ENCODE data around the gene STARD4.

The STARD4 gene, protein sequence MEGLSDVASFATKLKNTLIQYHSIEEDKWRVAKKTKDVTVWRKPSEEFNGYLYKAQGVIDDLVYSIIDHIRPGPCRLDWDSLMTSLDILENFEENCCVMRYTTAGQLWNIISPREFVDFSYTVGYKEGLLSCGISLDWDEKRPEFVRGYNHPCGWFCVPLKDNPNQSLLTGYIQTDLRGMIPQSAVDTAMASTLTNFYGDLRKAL

DNA sequence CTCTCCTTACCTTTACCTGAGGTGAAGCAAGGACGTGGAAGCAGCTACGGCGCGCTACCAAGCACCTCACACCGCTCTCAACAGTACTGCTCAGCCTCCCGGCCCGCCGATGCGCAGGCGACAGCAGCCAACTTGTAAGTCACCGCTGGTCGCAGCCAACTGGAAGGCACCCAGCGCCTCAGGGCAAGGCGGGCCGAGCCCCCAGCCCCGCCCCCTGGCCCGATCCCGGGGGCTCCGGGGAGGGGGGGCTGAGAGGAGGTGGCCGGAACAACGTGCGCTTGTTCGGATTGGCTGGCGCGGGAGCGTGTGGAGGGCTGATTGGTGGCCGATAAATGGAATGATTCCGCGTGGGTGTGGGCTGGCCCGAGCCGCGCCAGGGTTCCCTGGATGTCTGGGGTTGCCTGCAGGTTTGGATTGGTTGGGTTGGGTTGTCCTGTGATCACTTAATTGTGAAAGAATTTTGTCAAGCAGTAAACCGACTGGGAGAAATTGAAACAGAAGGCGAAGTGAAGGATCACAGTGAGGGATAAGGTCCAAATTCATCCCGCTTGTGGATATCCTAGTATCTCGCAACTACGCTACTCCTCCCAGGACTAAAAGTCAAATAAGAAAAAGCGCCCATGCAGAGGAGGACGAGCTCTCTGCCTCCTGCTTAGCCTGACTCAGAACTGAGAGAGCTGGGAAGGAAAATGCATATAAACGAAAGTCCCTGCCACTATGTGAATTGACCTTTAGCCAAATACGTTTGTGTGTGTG lies at the start of gene STARD4:
Gene STARD4 (minus strand): TSS at position 161 of the 756 bp plus-strand sequence. CDS start 5,102 bp downstream, outside the sequence.
- peak; percentile 94 to 95 for DNase-seq (ENCODE audit: low read depth in 2 of 2)

DNA sequence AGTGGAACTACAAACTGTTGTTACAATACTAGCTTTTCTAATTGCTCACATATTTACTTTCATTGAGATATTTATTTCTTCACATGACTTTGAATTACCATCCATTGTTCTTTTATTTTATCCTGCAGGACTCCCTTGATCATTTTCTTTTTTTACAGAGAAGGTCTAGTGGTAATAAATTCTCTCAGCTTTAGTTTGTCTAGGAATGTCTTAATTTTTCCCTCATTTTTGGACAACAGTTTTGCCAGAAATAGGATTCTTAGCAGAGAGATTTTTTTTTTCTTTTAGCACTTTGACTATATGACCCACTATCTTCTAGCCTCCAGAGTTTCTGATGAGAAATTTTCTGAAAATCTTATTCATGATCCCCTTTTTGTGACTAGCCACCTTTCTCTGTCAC lies 47.3 kb upstream of the STARD4 start:
- no peak for DNase-seq (ENCODE audit: low read depth in 2 of 2)

DNA sequence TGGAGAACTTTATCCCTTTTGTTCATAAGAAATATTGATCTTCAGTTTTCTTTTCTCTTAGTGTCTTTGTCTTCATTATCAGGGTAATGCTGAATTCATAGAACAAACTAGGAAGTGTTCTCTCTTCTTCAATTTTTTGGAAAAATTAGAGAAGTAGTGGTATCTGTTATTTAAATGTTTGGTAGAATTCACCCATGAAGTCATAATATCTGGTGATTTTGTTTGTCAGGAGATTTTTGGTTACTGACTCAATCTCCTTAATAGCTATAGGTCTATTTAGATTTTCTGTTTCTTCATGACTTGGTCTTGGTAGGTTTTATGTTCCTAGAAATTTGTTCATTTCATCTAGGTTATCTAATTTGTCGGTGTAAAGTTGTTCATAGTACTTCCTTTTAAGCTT lies 45.4 kb upstream of the STARD4 start:
- no peak for DNase-seq (ENCODE audit: low read depth in 2 of 2)

DNA sequence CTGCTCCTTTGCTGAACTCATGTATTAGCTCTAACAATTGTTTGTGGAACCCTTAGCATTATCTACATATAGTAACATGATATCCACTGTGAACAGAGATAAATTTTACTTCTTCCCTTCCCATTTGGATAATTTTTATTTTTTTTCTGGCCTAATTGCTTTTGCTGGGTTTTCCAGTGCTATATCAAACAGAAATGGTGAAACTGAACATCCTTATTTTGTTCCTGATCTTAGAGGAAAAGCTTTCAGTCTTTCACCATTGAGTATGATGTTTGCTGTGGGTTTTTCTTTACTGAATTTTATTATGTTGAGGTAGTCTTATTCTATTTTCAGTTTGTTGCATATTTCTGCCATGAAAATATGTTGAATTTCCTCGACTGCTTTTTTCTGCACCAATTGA lies 44.8 kb upstream of the STARD4 start:
- DNase-seq (ENCODE audit: low read depth in 2 of 2) = no peak

DNA sequence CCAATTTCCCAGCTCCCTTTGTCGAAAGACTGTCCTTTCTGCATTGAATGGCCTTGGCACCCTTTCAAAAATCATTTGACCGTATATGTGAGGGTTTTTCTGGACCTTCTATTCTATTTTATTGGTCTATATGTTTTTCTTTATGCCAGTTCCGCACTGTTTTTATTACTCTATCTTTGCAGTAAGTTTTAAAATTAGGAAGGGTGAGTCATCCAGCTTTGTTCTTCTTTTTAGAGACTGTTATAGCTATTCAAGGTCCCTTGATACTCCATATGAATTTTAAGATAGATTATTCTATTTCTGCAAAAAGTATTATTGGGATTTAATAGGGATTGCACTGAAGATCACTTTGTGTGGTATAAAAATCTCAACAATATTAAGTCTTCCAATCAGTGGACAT lies 44.2 kb upstream of the STARD4 start:
- no peak for DNase-seq (ENCODE audit: low read depth in 2 of 2)

DNA sequence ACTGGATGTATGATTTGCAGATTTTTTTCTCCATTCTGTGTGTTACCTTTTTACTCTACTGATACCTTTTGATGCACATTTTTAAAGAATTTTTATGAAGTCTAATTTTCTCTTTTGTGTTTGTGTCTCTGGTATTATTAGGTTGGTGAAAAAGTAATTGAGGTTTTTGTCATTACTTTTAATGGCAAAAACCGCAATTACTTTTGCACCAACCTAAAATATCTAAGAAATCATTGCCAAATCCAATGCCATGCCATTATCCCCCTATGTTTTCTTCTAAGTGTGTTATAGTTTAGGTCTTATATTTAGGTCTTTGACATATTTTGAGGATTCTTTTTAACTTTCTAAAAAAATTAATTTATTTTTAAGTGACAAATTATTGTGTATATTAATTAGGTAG lies 43.4 kb upstream of the STARD4 start:
- DNase-seq (ENCODE audit: low read depth in 2 of 2) = no peak

DNA sequence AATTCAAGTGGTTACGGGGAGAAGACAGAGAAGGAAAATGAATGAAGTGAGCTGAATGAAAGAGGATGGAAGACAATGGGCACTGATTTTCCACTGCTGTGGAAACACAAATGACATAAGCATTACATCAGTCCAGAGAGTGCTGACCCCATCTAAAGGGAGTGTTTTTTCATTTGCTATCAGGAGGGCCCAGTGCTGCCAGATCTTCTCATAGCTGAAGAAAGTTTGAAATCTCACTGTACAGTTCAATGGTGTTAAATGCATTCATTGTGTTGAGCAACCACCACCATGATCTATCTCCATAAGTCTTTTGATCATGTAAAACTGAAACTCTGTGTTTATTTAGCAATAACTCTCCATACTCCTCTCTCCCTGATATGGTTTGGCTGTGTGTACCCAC lies 41.5 kb upstream of the STARD4 start:
- DNase-seq (ENCODE audit: low read depth in 2 of 2) = no peak

DNA sequence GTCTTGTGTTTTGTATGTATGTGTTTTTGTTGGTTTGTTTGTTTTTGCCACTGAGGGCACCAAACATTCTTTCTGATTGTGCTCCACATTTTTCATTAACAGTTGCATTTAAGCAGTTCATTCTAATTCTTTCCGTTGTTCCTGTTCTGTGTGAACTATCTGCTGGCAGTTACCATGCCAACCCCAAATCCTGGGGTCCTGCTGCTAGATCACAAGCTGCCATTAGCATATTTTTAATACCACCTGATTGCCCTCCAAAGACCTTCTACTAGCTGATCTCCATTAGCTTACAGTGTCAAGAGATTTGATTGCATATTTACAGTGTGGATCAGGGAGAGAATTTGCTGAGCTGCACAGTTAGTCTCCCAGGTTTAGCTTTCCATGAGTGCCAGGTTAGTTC lies 40.6 kb upstream of the STARD4 start:
- DNase-seq (ENCODE audit: low read depth in 2 of 2) = no peak

DNA sequence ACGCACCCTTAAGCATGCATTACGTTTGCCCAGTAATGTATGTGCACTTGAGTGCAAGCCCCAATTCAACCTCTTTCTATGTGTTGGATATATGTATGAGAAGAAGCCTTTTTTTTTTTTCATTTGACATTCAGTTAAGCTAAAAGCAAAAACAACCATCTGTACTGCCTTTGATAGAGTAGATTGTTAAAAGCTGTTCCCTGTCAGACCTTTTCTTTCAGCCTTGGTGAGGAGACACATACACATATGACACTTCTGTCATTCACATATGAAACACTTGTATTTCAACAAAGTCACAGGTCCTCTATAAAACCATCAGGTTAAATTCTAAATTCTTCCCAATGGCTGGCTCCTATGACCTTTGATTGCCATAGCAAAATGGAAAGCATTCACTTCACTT lies 40.2 kb upstream of the STARD4 start:
- no peak for DNase-seq (ENCODE audit: low read depth in 2 of 2)

DNA sequence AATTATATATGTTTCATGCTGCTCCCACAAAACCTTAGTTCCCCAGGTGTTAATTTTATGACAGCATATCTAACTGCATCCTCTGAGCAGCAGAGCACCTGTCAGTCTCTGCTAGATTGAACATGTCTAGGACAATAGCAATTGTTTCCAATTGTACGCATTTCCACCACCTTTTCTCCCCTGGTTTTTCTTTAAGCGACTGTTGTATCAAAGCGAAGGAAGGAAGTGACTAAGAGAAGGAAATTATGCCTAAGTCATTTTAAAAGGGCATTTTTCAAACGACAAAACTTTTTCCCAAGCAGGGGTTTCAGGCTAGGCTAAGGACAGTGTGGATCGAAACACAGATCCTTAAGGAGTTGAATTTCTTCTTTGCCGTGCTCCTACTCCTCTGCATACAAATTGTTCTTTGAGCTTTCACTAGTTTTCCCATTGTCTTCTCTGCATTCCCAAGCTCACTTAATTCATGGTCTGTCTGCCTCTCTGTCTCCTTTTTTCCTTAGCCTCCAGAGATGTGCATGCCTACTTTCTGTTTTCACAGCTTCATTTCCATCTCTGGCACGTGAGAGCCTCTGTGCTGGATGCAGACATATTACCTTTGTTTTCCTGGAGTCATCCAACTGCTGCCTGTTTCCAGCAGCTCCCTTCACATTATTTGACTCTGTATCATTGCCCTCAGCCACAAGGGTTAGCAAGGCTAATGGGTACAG lies 39.4 kb upstream of the STARD4 start:
- no peak for DNase-seq (ENCODE audit: low read depth in 2 of 2)

DNA sequence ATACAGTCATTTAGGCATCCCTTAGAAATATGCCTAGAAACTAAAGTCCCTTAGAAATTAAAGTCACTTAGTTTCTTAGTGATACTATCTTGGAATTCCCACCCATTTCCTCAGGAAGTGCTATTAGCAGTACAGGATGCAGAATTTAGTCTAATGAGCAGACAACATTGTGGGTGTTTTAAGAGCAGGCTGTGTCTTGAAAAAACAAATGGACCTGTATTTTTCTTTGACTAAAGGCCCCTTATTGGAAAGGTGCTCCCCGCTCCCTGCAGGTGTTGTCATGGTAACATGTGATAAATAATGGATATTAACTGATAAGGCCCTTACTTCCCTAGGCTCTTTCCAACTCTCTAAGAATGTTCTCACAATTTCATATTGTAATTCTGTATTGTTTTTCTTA lies 38.8 kb upstream of the STARD4 start:
- no peak for DNase-seq (ENCODE audit: low read depth in 2 of 2)

DNA sequence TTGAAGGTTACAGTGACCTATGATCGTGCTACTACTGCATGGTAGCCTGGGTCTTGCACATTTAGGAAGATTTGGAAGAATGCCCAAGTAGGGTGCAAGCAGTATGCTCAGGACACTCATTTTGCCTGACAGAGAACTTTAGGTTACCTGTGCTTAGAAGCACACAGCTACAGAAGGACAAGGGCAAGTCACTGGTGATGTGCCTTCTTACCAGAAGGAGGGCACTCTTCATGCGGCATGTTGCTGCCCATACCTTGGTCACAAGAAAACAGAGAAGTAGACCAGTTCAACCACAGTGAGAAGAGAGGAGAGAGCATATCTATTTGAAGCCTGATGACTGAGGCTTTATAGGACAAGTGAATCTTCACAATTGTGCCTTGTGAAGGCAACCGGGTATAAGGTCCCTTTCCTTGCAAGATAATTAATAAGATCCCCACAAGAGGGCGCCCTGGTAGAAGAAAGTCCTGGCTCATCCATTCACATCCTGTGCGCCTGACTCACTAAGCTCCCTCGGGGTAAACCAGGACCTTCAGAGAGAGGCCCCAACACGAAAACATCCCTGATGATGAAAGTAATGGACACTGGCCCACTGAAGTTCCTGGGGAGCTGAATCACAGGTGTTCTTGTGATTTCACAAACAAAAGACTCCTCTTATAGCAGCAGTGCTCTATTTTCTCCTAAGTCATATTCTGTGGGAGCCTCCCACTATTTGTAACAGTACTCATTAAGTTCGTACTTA lies 38.1 kb upstream of the STARD4 start:
- peak; percentile 90 to 91 for DNase-seq (ENCODE audit: low read depth in 2 of 2)

DNA sequence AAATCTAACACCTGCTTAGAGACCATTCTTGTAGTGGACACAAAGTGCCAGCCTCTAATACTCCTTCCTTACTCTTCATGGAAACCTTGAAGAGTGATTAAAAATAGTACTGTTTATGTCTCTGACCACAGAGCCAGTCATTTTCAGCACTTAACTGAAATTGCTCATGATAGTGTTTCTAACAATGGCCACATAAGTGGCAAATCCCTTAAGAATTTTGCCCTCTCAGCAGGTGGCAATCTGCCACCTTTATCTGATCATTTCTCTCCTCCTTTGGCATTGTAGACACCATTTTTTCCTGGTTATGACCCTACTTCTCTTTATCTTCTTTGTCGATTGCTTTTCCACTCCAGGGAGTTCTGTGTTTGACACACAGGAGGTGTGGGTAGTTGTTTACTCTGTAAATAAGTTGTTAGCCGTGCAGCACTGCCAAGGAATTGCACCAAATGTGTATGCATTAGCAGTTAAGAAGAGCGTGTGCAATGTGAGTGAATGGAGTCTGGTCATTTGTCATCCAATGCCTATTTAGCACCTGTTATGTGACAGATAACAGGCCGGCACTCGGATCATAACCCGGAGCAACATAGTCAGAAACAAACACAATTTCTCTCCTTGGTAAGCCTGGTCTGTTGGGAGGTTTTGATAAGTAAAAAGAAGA lies 36.8 kb upstream of the STARD4 start:
- no peak for DNase-seq (ENCODE audit: low read depth in 2 of 2)

DNA sequence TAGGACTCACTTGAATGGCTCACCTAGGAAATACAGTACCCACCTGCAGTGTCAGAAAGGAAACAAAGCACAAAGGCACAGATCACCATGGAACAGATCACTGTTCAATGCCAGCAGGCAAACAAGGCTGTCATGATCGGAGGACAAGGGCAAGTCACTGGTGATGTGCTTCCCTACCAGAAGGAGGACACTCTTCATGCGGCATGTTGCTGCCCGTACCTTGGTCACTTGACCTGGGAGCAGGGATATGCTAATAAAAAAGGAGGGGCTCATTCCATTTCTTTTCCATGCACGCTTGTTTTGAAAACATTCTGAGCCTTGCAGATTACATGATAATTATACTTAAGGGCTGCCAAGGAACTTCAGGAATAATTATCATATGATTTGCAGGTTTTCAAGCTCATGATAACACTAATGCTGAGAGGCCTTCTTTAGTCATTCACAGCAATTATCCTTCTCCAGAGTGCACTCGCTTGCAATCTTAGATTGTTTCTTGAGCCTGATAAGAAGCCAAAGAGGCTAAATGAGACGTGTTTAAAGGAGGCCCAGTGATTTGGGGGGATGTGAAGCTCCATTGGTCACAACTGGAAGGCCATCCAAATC lies 36.1 kb upstream of the STARD4 start:
- no peak for DNase-seq (ENCODE audit: low read depth in 2 of 2)

DNA sequence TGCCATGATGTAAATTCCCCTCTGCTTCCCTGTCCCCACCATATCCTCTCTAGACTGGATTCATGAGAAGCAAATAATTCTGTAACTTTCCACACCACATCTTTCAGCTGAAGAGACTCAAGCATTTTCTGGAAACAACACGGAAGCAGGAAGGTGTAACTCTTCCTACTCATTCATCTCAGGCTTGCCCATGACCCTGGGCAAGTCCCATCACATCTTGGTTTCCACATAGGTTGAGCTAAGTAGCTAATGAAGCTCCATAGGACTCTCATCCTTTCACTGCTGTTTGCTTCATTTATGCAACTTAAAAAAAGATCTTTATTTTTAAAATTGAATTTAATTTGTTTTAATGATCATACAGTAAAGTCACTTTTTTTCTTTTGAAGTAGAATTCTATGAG lies 32.7 kb upstream of the STARD4 start:
- DNase-seq (ENCODE audit: low read depth in 2 of 2) = no peak

DNA sequence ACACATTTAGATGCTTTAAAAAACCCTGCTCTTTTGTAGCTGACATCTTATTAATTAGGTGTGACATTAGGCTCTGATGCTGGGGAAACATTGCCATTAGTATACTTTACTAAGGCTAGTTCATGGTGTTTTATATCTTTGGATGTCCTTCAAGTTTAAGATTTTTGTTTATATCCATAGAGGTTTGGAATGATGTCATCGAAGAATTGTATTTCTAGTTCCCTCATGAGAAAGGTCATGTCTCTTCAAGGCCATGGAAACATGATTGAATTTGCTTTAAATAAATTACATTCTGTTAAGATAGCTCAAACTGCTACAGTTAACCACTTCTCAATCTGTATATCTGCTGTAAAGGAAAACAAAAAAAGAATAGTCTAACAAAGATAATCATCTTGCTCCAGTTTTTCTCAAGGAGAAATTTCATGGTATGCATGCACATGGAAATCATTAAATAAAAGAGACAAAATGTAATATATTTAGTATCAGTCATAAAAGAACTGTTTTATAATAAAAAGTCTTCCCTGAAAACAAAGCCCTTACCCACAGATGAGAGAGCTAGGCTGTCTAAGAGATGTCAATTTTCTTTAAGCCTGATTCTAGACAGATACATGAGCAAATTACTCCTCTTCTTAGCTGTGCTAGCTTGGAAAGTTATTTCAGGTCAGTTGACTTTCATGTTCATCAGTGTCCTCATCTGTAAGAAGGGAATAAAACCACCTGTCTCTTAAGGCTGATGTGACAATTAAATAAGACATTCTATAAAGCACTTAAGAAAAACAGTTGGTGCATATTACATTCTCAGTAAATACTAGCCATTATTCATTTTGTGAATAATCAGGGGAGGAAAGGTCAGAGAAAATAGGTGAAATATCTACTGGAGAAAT lies 25.0 kb upstream of the STARD4 start:
- DNase-seq (ENCODE audit: low read depth in 2 of 2) = no peak

DNA sequence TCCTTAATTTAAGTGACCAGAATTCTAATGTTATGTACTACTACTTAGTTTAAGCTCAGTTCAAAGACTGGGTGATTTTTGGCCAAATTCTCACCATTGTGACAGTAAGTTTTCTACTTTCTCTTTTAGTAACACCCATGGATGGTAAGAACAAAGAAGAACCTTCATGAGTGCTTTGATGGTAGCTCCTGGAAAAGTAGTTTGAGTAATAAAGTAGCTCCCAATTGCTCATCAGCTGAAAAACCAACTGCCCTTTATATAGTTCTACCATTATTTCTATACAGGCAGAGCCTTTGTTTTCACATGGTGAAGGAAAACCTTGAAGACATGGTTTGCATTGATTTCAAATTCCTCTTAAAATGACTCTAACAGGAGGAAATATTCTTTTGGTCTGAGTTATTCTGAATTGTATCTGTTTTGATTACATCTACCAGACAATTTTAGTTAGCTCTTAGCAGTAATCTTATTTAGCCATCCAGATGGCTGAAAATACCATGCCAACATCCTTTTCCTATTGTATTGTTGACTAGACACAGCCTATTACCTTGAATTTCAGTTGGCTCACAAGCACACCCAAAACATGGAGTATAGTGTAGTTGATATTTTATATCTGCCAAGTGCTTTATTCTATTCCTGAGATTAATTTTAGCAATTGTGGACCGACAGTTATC lies 23.7 kb upstream of the STARD4 start:
- DNase-seq (ENCODE audit: low read depth in 2 of 2) = no peak

DNA sequence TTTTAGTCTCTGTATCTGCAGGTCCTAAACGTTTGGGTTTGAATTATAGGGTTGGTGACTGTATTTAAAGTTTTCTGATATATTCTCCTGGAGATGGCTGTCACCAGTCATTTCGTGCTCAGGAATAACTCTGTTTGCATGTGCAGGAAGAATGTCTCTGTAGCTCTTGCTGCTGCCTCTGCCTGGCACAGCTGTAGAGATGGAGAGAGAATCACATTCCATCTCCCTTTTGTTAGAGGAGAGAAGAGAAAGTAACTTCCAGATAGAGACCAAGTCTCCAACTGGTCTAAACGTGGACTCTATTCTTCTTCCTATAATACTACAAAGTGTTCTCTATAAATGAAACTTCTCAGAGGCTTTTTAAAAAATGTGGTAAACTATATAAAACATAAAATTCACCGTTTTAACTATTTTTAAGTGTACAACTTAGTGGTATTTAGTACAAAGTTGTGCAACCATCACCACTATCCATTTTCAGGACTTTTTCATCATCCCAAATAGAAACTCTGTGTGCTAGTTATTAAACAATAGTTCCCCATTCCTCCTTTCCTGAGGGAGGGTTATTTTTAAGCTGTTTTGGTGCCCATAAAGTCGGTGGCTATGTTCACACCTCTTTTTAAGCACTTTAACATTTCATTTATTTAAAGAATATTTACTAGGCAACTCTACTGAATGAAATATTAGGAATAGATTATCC lies 20.7 kb upstream of the STARD4 start:
- DNase-seq (ENCODE audit: low read depth in 2 of 2) = no peak

DNA sequence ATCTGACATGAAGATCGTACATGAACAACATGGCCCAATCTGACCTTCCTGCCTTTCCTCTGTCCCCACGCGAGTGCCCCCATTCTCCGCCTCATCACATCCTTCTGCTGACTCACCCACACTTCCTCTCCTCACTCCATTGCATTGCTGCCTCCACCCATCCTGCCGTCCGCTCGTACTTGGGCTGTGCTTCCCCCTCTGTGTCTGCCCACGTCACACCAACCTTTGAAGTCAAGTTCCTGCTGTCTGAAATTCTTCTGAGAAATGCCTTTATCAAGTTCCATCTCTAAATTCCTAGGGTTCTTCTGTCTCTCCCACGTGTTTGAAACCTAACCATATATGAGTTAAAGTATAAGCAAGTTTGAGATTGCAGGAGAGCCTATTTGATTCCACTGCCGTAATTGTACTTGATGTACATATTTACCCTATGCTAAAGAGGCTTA lies 18.0 kb upstream of the STARD4 start:
- peak; percentile 18 to 24 for DNase-seq (ENCODE audit: low read depth in 2 of 2)

Data from fibroblast of skin of left quadriceps (primary cell).